ENCODE data around the gene CACHD1. TPM values are rescaled to one million over a fixed set of nuclear protein-coding genes. Genes with fewer than 3 reads are reported as not detected.

The CACHD1 gene
- polyA plus RNA-seq, 1 donor from 2014 or later = 12.7 TPM

DNA sequence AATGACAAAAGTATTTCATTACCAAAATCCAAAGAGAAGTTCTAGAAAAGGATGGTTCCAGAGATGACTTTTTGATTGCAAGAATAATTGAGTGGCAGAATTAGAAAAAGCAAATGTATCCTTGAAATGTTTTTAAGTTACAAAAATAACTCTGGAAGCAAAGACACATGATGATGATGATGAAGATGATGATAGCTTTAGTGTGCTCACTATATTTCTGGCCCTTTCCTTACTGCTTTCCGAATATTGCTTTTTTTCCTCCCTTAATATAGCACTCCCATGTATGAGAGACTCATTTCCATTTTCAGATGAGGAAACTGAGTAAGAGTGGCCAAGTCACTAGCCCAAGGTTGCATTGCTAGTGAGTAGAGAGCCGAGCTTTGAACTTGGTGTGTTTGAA, 54.7 kb downstream of the CACHD1 start:
- peaks cover 19% of the 10 kb centered on the region for H3K79me2 ChIP-seq (replicated peaks; ENCODE audit: insufficient read depth, low read length)
- no peaks in the 10 kb centered on the region for H3K9me2 ChIP-seq (ENCODE audit: insufficient read depth, low read length)
- no peaks in the 10 kb centered on the region for H3F3A ChIP-seq (ENCODE audit: insufficient read depth, low read length, poor library complexity, severe bottlenecking)
- no peak overlapping the region for H3K27ac ChIP-seq (ENCODE audit: low read length)
- H3K4me2 ChIP-seq (ENCODE audit: low read length) = no peak overlapping the region
- H3K36me3 ChIP-seq (ENCODE audit: insufficient read depth, low read length) = no peaks in the 10 kb centered on the region
- H2AFZ ChIP-seq (ENCODE audit: low read depth, low read length) = no peak overlapping the region
- H3K9ac ChIP-seq (ENCODE audit: low read length) = no peak overlapping the region
- H4K20me1 ChIP-seq (ENCODE audit: insufficient read depth) = no peaks in the 10 kb centered on the region
- no peaks in the 10 kb centered on the region for H3K9me3 ChIP-seq (ENCODE audit: low read length)
- H3K27me3 ChIP-seq (ENCODE audit: insufficient read depth, low read depth, low read length) = no peaks in the 10 kb centered on the region
- H3K4me3 ChIP-seq (ENCODE audit: low read length) = no peak overlapping the region
- no peak for TF ChIP-seq REST (IDR thresholded peaks at IDR 0.05; ENCODE audit: borderline replicate concordance)
- no peak for TF ChIP-seq SMC3 (conservative IDR thresholded peaks at IDR 0.05; ENCODE audit: poor library complexity)
- no peak for TF ChIP-seq EZH2 (IDR thresholded peaks at IDR 0.05; ENCODE audit: borderline replicate concordance, insufficient read depth, low read length, poor library complexity, severe bottlenecking)
- TF ChIP-seq TAF1 (IDR thresholded peaks at IDR 0.05; ENCODE audit: low read depth) = no peak
- TF ChIP-seq EP300 (conservative IDR thresholded peaks at IDR 0.05; ENCODE audit: poor library complexity, severe bottlenecking) = no peak
- TF ChIP-seq CTCF (IDR thresholded peaks at IDR 0.05; ENCODE audit: poor library complexity, severe bottlenecking) = no peak

DNA sequence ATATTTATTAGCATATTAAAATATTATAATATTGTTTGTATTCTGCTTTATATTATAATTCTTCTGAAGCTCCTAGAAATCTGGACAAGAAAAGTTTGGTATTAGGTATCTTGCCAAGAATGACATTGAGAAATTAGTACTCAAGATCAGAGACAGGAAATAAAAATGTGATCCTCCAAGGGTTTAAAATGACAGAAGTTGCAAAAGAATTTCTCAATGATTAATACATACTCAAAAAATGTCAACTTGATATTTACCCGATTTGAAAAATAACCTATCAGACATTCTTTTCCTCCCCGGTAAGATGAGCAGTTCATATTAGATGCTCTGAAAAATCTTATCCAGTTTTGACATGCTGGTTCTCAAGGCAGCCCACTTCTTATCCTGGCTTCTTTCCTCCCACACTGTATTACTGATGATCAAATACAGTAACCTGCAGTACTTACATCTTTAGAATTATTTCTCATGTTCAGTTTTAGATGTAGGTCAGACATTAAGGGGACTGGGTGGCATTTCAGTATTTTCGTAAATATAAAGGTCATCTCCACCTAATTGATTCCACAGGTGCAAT, 55.3 kb downstream of the CACHD1 start:
- no peaks in the 10 kb centered on the region for H4K20me1 ChIP-seq (ENCODE audit: insufficient read depth)
- H3K79me2 ChIP-seq (replicated peaks; ENCODE audit: insufficient read depth, low read length) = peaks cover 17% of the 10 kb centered on the region

More for the DNA sequence above, 55.3 kb downstream of the CACHD1 start:
- Histone ChIP-seq H3K36me3 (ENCODE audit: insufficient read depth, low read length) (no peaks in the 10 kb centered on the region), H3K9me3 (ENCODE audit: low read length) (no peaks in the 10 kb centered on the region), H3K27me3 (ENCODE audit: insufficient read depth, low read depth, low read length) (no peaks in the 10 kb centered on the region), H3K9me2 (ENCODE audit: insufficient read depth, low read length) (no peaks in the 10 kb centered on the region), H2AFZ (ENCODE audit: low read depth, low read length) (no peak overlapping the region), H3F3A (ENCODE audit: insufficient read depth, low read length, poor library complexity, severe bottlenecking) (no peaks in the 10 kb centered on the region), H3K27ac (ENCODE audit: low read length) (no peak overlapping the region), H3K4me3 (ENCODE audit: low read length) (no peak overlapping the region), H3K4me2 (ENCODE audit: low read length) (no peak overlapping the region), H3K9ac (ENCODE audit: low read length) (no peak overlapping the region)
- TF ChIP-seq EP300 (conservative IDR thresholded peaks at IDR 0.05; ENCODE audit: poor library complexity, severe bottlenecking) (no peak), CTCF (IDR thresholded peaks at IDR 0.05; ENCODE audit: poor library complexity, severe bottlenecking) (no peak), EZH2 (IDR thresholded peaks at IDR 0.05; ENCODE audit: borderline replicate concordance, insufficient read depth, low read length, poor library complexity, severe bottlenecking) (no peak), SMC3 (conservative IDR thresholded peaks at IDR 0.05; ENCODE audit: poor library complexity) (no peak), POLR2AphosphoS5 (IDR thresholded peaks at IDR 0.05) (no peak)

Measured in neural cell (in vitro differentiated cells).